SK-N-SH (cell line): ENCODE data around the gene HSPA12A.

Source experiments
- CHD2 ChIP-seq: fragments of 150-350 bp; IDR thresholded peaks from 2 replicates; pipeline ENCODE4 v1.6.1; 2018; ENCODE audit warnings: low read length; ENCODE audit not compliant: partially characterized antibody
- CTCF ChIP-seq: fragments of 200-600 bp; sonication (generic); IDR thresholded peaks from 2 replicates; pipeline ENCODE4 v1.6.1; 2017; ENCODE audit warnings: antibody characterized with exemption, mild to moderate bottlenecking, moderate library complexity
- POLR2AphosphoS5 ChIP-seq: IDR thresholded peaks from 2 replicates; pipeline ENCODE4 v1.6.1; 2012; ENCODE audit warnings: low read depth, low read length
- REST ChIP-seq: IDR thresholded peaks from 2 replicates; pipeline ENCODE4 v1.6.1; 2012; ENCODE audit warnings: mild to moderate bottlenecking, low read depth, low read length, moderate library complexity
- YY1 ChIP-seq: IDR thresholded peaks from 2 replicates; pipeline ENCODE4 v1.4.0; 2012; ENCODE audit warnings: low read depth, mild to moderate bottlenecking

DNA sequence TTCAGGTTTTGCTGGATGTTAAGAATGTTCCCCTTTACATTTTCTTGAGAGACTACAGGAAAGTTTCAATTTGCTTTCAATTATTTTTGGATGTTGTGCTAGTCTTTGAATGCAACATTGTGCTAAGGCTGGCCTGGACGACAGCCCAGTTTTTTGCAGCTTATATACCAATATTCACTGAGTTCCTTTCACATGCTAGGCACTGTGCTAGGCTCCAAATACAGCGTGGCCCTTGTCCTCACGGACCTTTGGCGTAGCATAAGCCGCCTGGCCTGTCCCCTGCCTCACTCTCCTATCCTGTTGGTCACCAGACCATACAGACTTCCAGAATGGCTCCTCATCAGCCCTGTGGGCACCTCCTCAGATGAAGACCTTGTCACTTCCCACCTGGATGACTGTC is 19.5 kb upstream of the HSPA12A start:
- TF ChIP-seq POLR2AphosphoS5 (no peak), CTCF (no peak), CHD2 (no peak), YY1 (no peak), REST (no peak)
